OCI-LY7 (cell line): ENCODE results near the gene LRRC8C. TPM values are rescaled to one million over a fixed set of nuclear protein-coding genes. Genes with fewer than 3 reads are reported as not detected.

ENCODE experiments used
- BruUV-seq: library from RNA; stranded (reverse); fragments of 400-500 nt; replicated peaks from 2 replicates; lab custom pipeline; 2021; lab: Mats Ljungman, UMichigan
- CTCF ChIA-PET: fragments of 300-600 bp; sonication (Branson Sonifier 250); formaldehyde crosslinking; loops from one replicate; lab custom pipeline; 2022; ENCODE audit warnings: antibody characterized with exemption; ENCODE audit not compliant: unreplicated experiment; lab: Charles Lee
- POLR2A ChIA-PET: fragments of 300-600 bp; sonication (Branson Sonifier 250); formaldehyde crosslinking; loops from one replicate; lab custom pipeline; 2022; ENCODE audit warnings: antibody characterized with exemption; lab: Charles Lee
- DNase-seq: peaks from one replicate; pipeline ENCODE4 v3.0.0-alpha.2; 2015; ENCODE audit warnings: low spot score
- H2AFZ ChIP-seq: fragments of 200-600 bp; sonication (generic), shearing (Covaris generic); 2 replicates; pipeline ENCODE4 v1.6.1; 2014; ENCODE audit warnings: mild to moderate bottlenecking, antibody characterized with exemption, low read length, moderate library complexity
- H3K27ac ChIP-seq: fragments of 200-600 bp; sonication (generic); 2 replicates; pipeline ENCODE4 v1.5.1; 2014; ENCODE audit warnings: mixed run types, low read depth, mild to moderate bottlenecking, moderate library complexity, low read length, inconsistent platforms; ENCODE audit not compliant: poor library complexity, severe bottlenecking
- H3K36me3 ChIP-seq: fragments of 200-600 bp; sonication (generic); 2 replicates; pipeline ENCODE4 v1.6.1; 2014; ENCODE audit warnings: mild to moderate bottlenecking, antibody characterized with exemption, low read length, moderate library complexity, mixed read lengths; ENCODE audit not compliant: insufficient read depth
- H3K4me1 ChIP-seq: fragments of 200-600 bp; sonication (generic); 2 replicates; pipeline ENCODE4 v1.5.1; 2014; ENCODE audit warnings: mild to moderate bottlenecking, low read length; ENCODE audit not compliant: insufficient read depth, poor library complexity, severe bottlenecking
- H3K4me2 ChIP-seq: fragments of 200-600 bp; sonication (generic); 2 replicates; pipeline ENCODE4 v1.6.1; 2014; ENCODE audit warnings: mild to moderate bottlenecking, low read length
- H3K4me3 ChIP-seq: fragments of 200-600 bp; sonication (generic); 2 replicates; pipeline ENCODE4 v1.5.1; 2014; ENCODE audit warnings: mild to moderate bottlenecking, low read depth, low read length; ENCODE audit not compliant: poor library complexity, severe bottlenecking
- H3K79me2 ChIP-seq: fragments of 200-600 bp; sonication (generic); 2 replicates; pipeline ENCODE4 v1.6.1; 2016; ENCODE audit warnings: low read depth, mild to moderate bottlenecking, low read length, moderate library complexity, mixed read lengths; ENCODE audit not compliant: insufficient read depth
- H3K9me2 ChIP-seq: fragments of 200-600 bp; sonication (generic); 2 replicates; pipeline ENCODE4 v1.6.1; 2016; ENCODE audit warnings: mild to moderate bottlenecking, low read length, mixed read lengths; ENCODE audit not compliant: insufficient read depth
- H3K9me3 ChIP-seq: fragments of 200-600 bp; sonication (generic); 2 replicates; pipeline ENCODE4 v1.6.1; 2014; ENCODE audit warnings: mild to moderate bottlenecking, mixed run types, low read length, mixed read lengths
- H4K20me1 ChIP-seq: fragments of 200-600 bp; sonication (generic); 2 replicates; pipeline ENCODE4 v1.6.1; 2014; ENCODE audit warnings: mild to moderate bottlenecking, antibody characterized with exemption, low read length, moderate library complexity, mixed read lengths; ENCODE audit not compliant: insufficient read depth
- EZH2phosphoT487 ChIP-seq: fragments of 200-600 bp; sonication (generic); IDR thresholded peaks from 2 replicates; pipeline ENCODE4 v1.6.1; 2018; ENCODE audit warnings: low read depth, borderline replicate concordance, mild to moderate bottlenecking, mixed run types, antibody characterized with exemption, low read length, moderate library complexity, mixed read lengths
- intact Hi-C: fragments of 100-400 bp; cut with micrococcal nuclease; formaldehyde crosslinking; loops from one replicate; pipeline ENCODE4 v1.10.0; 2022; ENCODE audit not compliant: unreplicated experiment
- total RNA-seq, 2 experiments: library from RNA; depleted of rRNA in 1 of 2; stranded (reverse); fragments of >200 nt in 1 of 2; shearing (Covaris generic) in 1 of 2; gene quantifications; 2 replicates each; pipeline ENCODE4 v1.2.3, GENCODE V29; 2014 to 2022
- TF ChIP-seq, protein P1 (sequence below): fragments of 200-600 bp; sonication (generic); conservative IDR thresholded peaks from 2 replicates; pipeline ENCODE4 v1.5.1; 2014; ENCODE audit warnings: mild to moderate bottlenecking, antibody characterized with exemption, low read length, moderate library complexity, mixed read lengths

The LRRC8C gene
- total RNA-seq, 2 experiments from 2014 or later: 6.0 to 9.0 TPM

DNA sequence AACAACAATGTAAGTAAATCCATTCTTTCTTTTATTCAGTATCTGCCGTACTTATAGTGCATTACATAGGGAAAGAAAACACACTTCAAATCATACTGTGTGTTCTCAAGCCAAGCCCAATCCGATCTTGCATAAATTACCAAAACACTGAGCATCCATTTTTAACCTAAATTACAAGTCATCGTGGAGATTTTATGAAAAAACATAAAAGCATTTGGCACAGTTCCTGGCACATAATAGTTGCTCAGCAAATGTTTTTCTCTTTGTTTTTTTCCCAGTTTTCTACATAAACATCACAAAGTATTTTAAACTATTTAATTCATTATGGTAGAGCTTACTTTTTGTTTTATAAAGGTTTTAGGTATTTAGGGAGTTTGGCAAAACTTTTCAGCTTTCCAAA is 48.1 kb upstream of the LRRC8C start:
- Histone ChIP-seq H3K27ac (no peak overlapping the region), H3K9me3 (no peaks in the 10 kb centered on the region), H3K36me3 (peaks cover 34% of the 10 kb centered on the region), H4K20me1 (no peaks in the 10 kb centered on the region), H3K4me1 (no peaks in the 10 kb centered on the region), H3K79me2 (no peaks in the 10 kb centered on the region), H3K4me3 (no peak overlapping the region), H2AFZ (no peak overlapping the region), H3K9me2 (no peaks in the 10 kb centered on the region), H3K4me2 (no peak overlapping the region)
- TF ChIP-seq EZH2phosphoT487: no peak
- TF ChIP-seq, protein P1, sequence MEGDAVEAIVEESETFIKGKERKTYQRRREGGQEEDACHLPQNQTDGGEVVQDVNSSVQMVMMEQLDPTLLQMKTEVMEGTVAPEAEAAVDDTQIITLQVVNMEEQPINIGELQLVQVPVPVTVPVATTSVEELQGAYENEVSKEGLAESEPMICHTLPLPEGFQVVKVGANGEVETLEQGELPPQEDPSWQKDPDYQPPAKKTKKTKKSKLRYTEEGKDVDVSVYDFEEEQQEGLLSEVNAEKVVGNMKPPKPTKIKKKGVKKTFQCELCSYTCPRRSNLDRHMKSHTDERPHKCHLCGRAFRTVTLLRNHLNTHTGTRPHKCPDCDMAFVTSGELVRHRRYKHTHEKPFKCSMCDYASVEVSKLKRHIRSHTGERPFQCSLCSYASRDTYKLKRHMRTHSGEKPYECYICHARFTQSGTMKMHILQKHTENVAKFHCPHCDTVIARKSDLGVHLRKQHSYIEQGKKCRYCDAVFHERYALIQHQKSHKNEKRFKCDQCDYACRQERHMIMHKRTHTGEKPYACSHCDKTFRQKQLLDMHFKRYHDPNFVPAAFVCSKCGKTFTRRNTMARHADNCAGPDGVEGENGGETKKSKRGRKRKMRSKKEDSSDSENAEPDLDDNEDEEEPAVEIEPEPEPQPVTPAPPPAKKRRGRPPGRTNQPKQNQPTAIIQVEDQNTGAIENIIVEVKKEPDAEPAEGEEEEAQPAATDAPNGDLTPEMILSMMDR: no peak
- DNase-seq: no peak
- no TSS peak for BruUV-seq
- ChIA-PET POLR2A (interaction anchor here (0.8 to 1.2 kb wide), 4 partner anchors 8 to 175 kb away, joined by 3 to 6 read pairs (median 3); no protein-coding TSS in a partner anchor), CTCF (no interaction called here)
- intact Hi-C loops: no loop called here

DNA sequence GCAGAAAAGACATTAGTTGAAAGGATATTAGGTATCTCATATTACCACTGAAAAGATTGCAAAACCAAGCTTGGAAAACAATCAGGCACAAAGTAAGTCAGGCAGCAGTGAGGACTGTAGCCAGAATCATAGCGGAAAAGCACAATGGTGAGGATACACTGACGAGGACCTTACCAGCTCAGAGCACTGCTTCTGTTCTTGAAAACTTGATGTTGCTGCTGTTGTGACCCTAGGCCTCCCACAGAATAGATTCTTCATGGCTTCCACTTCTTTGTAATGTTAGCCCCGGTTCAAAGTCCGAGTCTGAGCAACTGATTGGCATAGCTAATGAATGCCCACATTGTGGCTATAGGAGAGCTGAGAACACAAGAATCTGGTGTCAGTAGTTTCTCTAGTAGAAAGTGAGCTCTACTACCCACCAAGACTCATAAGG is 45.2 kb upstream of the LRRC8C start:
- Histone ChIP-seq H2AFZ (no peak overlapping the region), H3K36me3 (peaks cover 24% of the 10 kb centered on the region; the same call in 1 of the 2 replicates), H3K27ac (no peak overlapping the region), H3K4me2 (no peak overlapping the region), H3K9me3 (no peaks in the 10 kb centered on the region), H3K9me2 (no peaks in the 10 kb centered on the region), H3K4me1 (no peaks in the 10 kb centered on the region), H3K4me3 (no peak overlapping the region), H3K79me2 (no peaks in the 10 kb centered on the region), H4K20me1 (no peaks in the 10 kb centered on the region)
- no TSS peak for BruUV-seq
- DNase-seq: no peak
- CTCF ChIA-PET: no interaction called here
- intact Hi-C loops: no loop called here
- POLR2A ChIA-PET: interaction anchor here (0.6 kb wide), 1 partner anchor 1210 kb away, joined by 3 read pairs; no protein-coding TSS in a partner anchor
- TF ChIP-seq, protein P1: no peak
- TF ChIP-seq EZH2phosphoT487: no peak

GRCh38 chr1:89588480-89588879 is 44.4 kb upstream of the LRRC8C start:
- Histone ChIP-seq H3K4me3 (no peak overlapping the region), H3K9me3 (no peaks in the 10 kb centered on the region), H4K20me1 (no peaks in the 10 kb centered on the region), H3K79me2 (no peaks in the 10 kb centered on the region), H3K4me1 (no peaks in the 10 kb centered on the region), H3K4me2 (no peak overlapping the region), H2AFZ (no peak overlapping the region), H3K36me3 (peaks cover 24% of the 10 kb centered on the region; the same call in 1 of the 2 replicates), H3K27ac (no peak overlapping the region), H3K9me2 (no peaks in the 10 kb centered on the region)
- BruUV-seq: no TSS peak
- ChIA-PET CTCF (no interaction called here), POLR2A (no interaction called here)
- intact Hi-C loops: no loop called here
- TF ChIP-seq EZH2phosphoT487: no peak
- TF ChIP-seq, protein P1: no peak
- DNase-seq: no peak
